ENCODE data around the gene AIFM2. TPM values are rescaled to one million over a fixed set of nuclear protein-coding genes. Genes with fewer than 3 reads are reported as not detected.

The AIFM2 gene
- total and polyA plus RNA-seq, 4 donors, result 3.6 to 19.1 (median 15.5) TPM

DNA sequence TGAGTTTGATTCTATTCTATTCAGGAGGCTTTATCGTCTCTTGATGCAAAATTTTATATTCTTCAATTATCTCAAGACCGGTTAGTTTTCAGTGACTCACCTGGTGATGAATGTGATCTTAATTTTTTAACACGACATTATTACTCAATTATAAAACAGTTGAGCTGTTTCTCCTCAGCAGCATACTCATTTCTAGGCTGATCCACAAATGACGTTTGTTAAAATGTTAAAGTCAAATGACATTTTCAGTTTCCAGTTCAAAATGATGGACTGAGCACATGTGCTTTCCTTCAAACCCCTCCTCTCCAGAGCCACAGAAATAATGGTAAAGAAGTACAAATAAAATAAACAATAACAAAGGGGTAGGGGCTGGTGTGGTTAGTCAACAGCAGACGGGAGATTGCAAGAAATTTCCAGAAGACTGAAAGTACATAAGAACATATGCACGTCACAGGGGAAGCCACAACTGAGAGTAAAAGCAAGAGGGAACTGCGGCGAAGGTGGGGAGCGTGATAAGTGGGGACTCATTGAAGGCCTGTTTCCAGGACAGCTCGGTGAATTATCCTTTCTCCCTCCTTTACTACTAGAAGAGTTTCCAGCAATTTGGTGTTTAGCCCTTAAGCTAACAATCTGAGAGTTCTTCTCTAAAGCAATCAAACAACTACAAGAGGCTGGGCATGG, 69.1 kb downstream of the AIFM2 start:
- TF ChIP-seq, protein P1, sequence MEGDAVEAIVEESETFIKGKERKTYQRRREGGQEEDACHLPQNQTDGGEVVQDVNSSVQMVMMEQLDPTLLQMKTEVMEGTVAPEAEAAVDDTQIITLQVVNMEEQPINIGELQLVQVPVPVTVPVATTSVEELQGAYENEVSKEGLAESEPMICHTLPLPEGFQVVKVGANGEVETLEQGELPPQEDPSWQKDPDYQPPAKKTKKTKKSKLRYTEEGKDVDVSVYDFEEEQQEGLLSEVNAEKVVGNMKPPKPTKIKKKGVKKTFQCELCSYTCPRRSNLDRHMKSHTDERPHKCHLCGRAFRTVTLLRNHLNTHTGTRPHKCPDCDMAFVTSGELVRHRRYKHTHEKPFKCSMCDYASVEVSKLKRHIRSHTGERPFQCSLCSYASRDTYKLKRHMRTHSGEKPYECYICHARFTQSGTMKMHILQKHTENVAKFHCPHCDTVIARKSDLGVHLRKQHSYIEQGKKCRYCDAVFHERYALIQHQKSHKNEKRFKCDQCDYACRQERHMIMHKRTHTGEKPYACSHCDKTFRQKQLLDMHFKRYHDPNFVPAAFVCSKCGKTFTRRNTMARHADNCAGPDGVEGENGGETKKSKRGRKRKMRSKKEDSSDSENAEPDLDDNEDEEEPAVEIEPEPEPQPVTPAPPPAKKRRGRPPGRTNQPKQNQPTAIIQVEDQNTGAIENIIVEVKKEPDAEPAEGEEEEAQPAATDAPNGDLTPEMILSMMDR (IDR thresholded peaks at IDR 0.05; ENCODE audit: control extremely low read depth, extremely low read depth), result no peak

More for the DNA sequence above, 69.1 kb downstream of the AIFM2 start:
- Histone ChIP-seq H3K4me3 (no peak overlapping the region), H3K9ac (ENCODE audit: insufficient read depth in 1 of 2, low read length in 2 of 2) (no peak overlapping the region), H3K27ac (ENCODE audit: low read depth in 1 of 2, low read length in 1 of 2) (no peak overlapping the region), H3K36me3 (ENCODE audit: control insufficient read depth in 4 of 4, insufficient read depth in 4 of 4, low read length in 4 of 4) (no peaks in the 10 kb centered on the region), H3K27me3 (ENCODE audit: control insufficient read depth in 3 of 3, insufficient read depth in 3 of 3, low read length in 2 of 3) (no peaks in the 10 kb centered on the region), H3K4me1 (ENCODE audit: control insufficient read depth in 5 of 5, insufficient read depth in 5 of 5, low read length in 5 of 5) (peaks cover 0 to 2% (median 0%) of the 10 kb centered on the region in 5 donors), H3K9me3 (ENCODE audit: control insufficient read depth in 4 of 4, insufficient read depth in 3 of 4, low read length in 3 of 4) (no peaks in the 10 kb centered on the region)
- WGBS, 2 donors, result 78 to 82% methylated on average over 10 of the region's 10 CpGs
- DNase-seq (no peak), ATAC-seq (ENCODE audit: insufficient read depth, low FRiP score) (no peak)

Other genes starting within 250 kb of the AIFM2 start
- 10 to 100 TPM in 1 of 2 donors, 1 to 10 TPM in 1; 7.8 to 19.3 TPM for gene MACROH2A2, start 80.0 kb downstream of the AIFM2 start, total RNA-seq
- gene MACROH2A2, start 80.0 kb downstream of the AIFM2 start, polyA plus RNA-seq, result 1 to 10 TPM; 5.7 to 8.1 TPM
- gene TYSND1, start 13.9 kb upstream of the AIFM2 start, total RNA-seq, result 10 to 100 TPM; 10.9 to 14.9 TPM
- gene TYSND1, start 13.9 kb upstream of the AIFM2 start, polyA plus RNA-seq, result 1 to 10 TPM; 7.5 to 8.9 TPM
- gene SAR1A, start 37.7 kb upstream of the AIFM2 start, total RNA-seq, result 100 to 1,000 TPM; 123 to 144 TPM
- 10 to 100 TPM; 56.0 to 60.1 TPM for gene SAR1A, start 37.7 kb upstream of the AIFM2 start, polyA plus RNA-seq
- gene PPA1, start 100.6 kb upstream of the AIFM2 start, total RNA-seq, result 100 to 1,000 TPM; 165 to 167 TPM
- gene PPA1, start 100.6 kb upstream of the AIFM2 start, polyA plus RNA-seq, result 100 to 1,000 TPM; 214 to 251 TPM
- 1 to 10 TPM in 1 of 2 donors, under 1 TPM in 1; 0.12 to 2.2 TPM for gene NPFFR1, start 151.2 kb upstream of the AIFM2 start, total RNA-seq
- under 1 TPM; 0.14 TPM for gene NPFFR1, start 151.2 kb upstream of the AIFM2 start, polyA plus RNA-seq
- 10 to 100 TPM in 1 of 2 donors, 1 to 10 TPM in 1; 4.6 to 13.4 TPM for gene LRRC20, start 249.8 kb upstream of the AIFM2 start, total RNA-seq
- 10 to 100 TPM in 1 of 2 donors, 1 to 10 TPM in 1; 5.9 to 10.0 TPM for gene LRRC20, start 249.8 kb upstream of the AIFM2 start, polyA plus RNA-seq

Measured in lung (tissue), 12 donors.